ENCODE results near the gene TTC39B.

Gene TTC39B

GRCh38 chr9:15221746-15222145 is 85.3 kb downstream of the TTC39B start:
- no peak for DNase-seq

- no peak for DNase-seq
These were observed 86.2 kb downstream of the TTC39B start for GRCh38 chr9:15220658-15221318.

GRCh38 chr9:15219546-15219945 is 87.5 kb downstream of the TTC39B start:
- DNase-seq, result no peak

GRCh38 chr9:15218994-15219393 is 88.0 kb downstream of the TTC39B start:
- DNase-seq, result no peak

- no peak for DNase-seq
These were observed 93.8 kb downstream of the TTC39B start for GRCh38 chr9:15213249-15213648.

- DNase-seq, result peak in 1 of 2 experiments; percentile 37
These were observed 95.1 kb downstream of the TTC39B start for GRCh38 chr9:15211815-15212495.

GRCh38 chr9:15211160-15211814 is 95.7 kb downstream of the TTC39B start:
- peak; percentile 72 to 88 for DNase-seq

GRCh38 chr9:15206903-15207696 is 99.9 kb downstream of the TTC39B start:
- DNase-seq, result no peak

- no peak for DNase-seq
These were observed 101.2 kb downstream of the TTC39B start for GRCh38 chr9:15205632-15206420.

- no peak for DNase-seq
These were observed 103.4 kb downstream of the TTC39B start for GRCh38 chr9:15203581-15203980.

- DNase-seq, result no peak
These were observed 106.9 kb downstream of the TTC39B start for GRCh38 chr9:15200111-15200510.

- DNase-seq, result peak in 1 of 2 experiments; percentile 44
These were observed 114.2 kb downstream of the TTC39B start for GRCh38 chr9:15192856-15193255.

GRCh38 chr9:15191378-15191777 is 115.6 kb downstream of the TTC39B start:
- no peak for DNase-seq

- peak; percentile 19 to 51 for DNase-seq
These were observed 117.5 kb downstream of the TTC39B start for GRCh38 chr9:15189481-15189880.

- no peak for DNase-seq
These were observed 119.4 kb downstream of the TTC39B start for GRCh38 chr9:15187589-15187988.

GRCh38 chr9:15182730-15183129 is 124.3 kb downstream of the TTC39B start:
- DNase-seq, result peak; percentile 44 to 61

GRCh38 chr9:15182101-15182551 is 124.9 kb downstream of the TTC39B start:
- peak; percentile 43 to 76 for DNase-seq

GRCh38 chr9:15180124-15180523 is 126.9 kb downstream of the TTC39B start:
- no peak for DNase-seq

GRCh38 chr9:15178631-15179030 is 128.4 kb downstream of the TTC39B start:
- peak; percentile 77 to 84 for DNase-seq

- DNase-seq, result peak; percentile 71 to 84
These were observed 130.2 kb downstream of the TTC39B start for GRCh38 chr9:15176836-15177235.

GRCh38 chr9:15163931-15164330 is 143.1 kb downstream of the TTC39B start:
- no peak for DNase-seq

- DNase-seq, result no peak
These were observed 145.3 kb downstream of the TTC39B start for GRCh38 chr9:15161753-15162152.
